Panc1 (cell line): ENCODE results near the gene SLC12A8. TPM values are rescaled to one million over a fixed set of nuclear protein-coding genes. Genes with fewer than 3 reads are reported as not detected.

Experiments used
- ATAC-seq: fragments of 200-7000 bp; cut with Tn5 transposase; 2 replicates; pipeline ENCODE4 v1.9.1; 2020; ENCODE audit warnings: mild to moderate bottlenecking, moderate library complexity
- BruUV-seq: library from RNA; stranded (reverse); fragments of 400-500 nt; replicated peaks from 2 replicates; lab custom pipeline; 2021; lab: Mats Ljungman, UMichigan
- CTCF ChIA-PET: fragments of 300-600 bp; sonication (Branson Sonifier 250); formaldehyde crosslinking; loops from one replicate; lab custom pipeline; 2022; ENCODE audit warnings: antibody characterized with exemption; lab: Charles Lee
- POLR2A ChIA-PET: fragments of 300-600 bp; sonication (Branson Sonifier 250); formaldehyde crosslinking; loops from one replicate; lab custom pipeline; 2022; ENCODE audit warnings: antibody characterized with exemption; lab: Charles Lee
- DNase-seq: peaks from one replicate; pipeline ENCODE4 v3.0.0-alpha.2; 2010; ENCODE audit warnings: low read depth, low spot score
- H3K27ac ChIP-seq: 2 replicates; pipeline ENCODE4 v1.5.1; 2011; ENCODE audit warnings: mild to moderate bottlenecking, low read length, inconsistent platforms
- H3K27me3 ChIP-seq: fragments of 200-500 bp; sonication (Bioruptor generic); 2 replicates; pipeline ENCODE4 v1.6.0; 2014; ENCODE audit warnings: low read length, inconsistent platforms; ENCODE audit not compliant: control insufficient read depth, insufficient read depth
- H3K36me3 ChIP-seq: fragments of 200-500 bp; sonication (Bioruptor generic); 2 replicates; pipeline ENCODE4 v1.5.1; 2014; ENCODE audit warnings: inconsistent platforms, mild to moderate bottlenecking, low read length, moderate library complexity; ENCODE audit not compliant: control insufficient read depth, insufficient read depth
- H3K4me1 ChIP-seq: 2 replicates; pipeline ENCODE4 v1.5.1; 2011; ENCODE audit warnings: inconsistent platforms, mild to moderate bottlenecking, low read length, moderate library complexity; ENCODE audit not compliant: control insufficient read depth, insufficient read depth
- H3K4me3 ChIP-seq, 2 experiments: 2 replicates each; pipeline ENCODE4 v1.5.1; 2011 to 2012; ENCODE audit warnings: low read depth in 2 of 2, low read length in 2 of 2, mild to moderate bottlenecking in 2 of 2, inconsistent platforms in 1 of 2, moderate library complexity in 1 of 2
- H3K9me3 ChIP-seq: fragments of 200-500 bp; sonication (Bioruptor generic); 2 replicates; pipeline ENCODE4 v1.5.1; 2014; ENCODE audit warnings: low read depth, mild to moderate bottlenecking, inconsistent platforms, low read length, moderate library complexity; ENCODE audit not compliant: control insufficient read depth, insufficient read depth
- CTCF ChIP-seq: fragments of 450-650 bp; IDR thresholded peaks from 2 replicates; pipeline ENCODE4 v1.5.1; 2017; ENCODE audit warnings: mild to moderate bottlenecking
- POLR2AphosphoS5 ChIP-seq: IDR thresholded peaks from 2 replicates; pipeline ENCODE4 v1.6.1; 2012; ENCODE audit warnings: mild to moderate bottlenecking, low read depth, low read length, moderate library complexity
- REST ChIP-seq, 2 experiments: IDR thresholded peaks; 2 replicates each; pipeline ENCODE4 v1.6.1; 2011 to 2012; ENCODE audit warnings: low read depth in 2 of 2, control low read depth in 1 of 2, low read length in 1 of 2, mild to moderate bottlenecking in 1 of 2, moderate library complexity in 1 of 2; ENCODE audit not compliant: insufficient read depth in 1 of 2
- SIN3A ChIP-seq: IDR thresholded peaks from 2 replicates; pipeline ENCODE4 v1.6.1; 2012; ENCODE audit warnings: low read depth, mild to moderate bottlenecking, low read length, moderate library complexity, borderline replicate concordance; ENCODE audit not compliant: insufficient read depth
- TCF7L2 ChIP-seq: IDR thresholded peaks from 2 replicates; pipeline ENCODE4 v1.6.1; 2011; ENCODE audit warnings: mild to moderate bottlenecking, low read depth, low read length, inconsistent platforms
- in situ Hi-C: cut with HindIII; loops from 2 replicates; pipeline ENCODE4 v1.10.0; 2016; ENCODE audit warnings: low sequenced_read_pairs, low pct_unique_long_range_greater_than_20kb
- intact Hi-C: fragments of 100-400 bp; cut with micrococcal nuclease; formaldehyde crosslinking; loops from one replicate; pipeline ENCODE4 v1.10.0; 2022; ENCODE audit not compliant: unreplicated experiment
- total RNA-seq: library from RNA; stranded (reverse); gene quantifications from one replicate; pipeline ENCODE4 v1.2.1, GENCODE V29; 2021; ENCODE audit not compliant: unreplicated experiment

Gene SLC12A8
- total RNA-seq, 1 experiment from 2014 or later = 7.0 TPM

GRCh38 chr3:125075738-125076137 is 136.8 kb downstream of the SLC12A8 start:
- DNase-seq (no peak), ATAC-seq (peak; percentile 65)
- Histone ChIP-seq H3K9me3 (no peaks in the 10 kb centered on the region), H3K4me3 (no peak overlapping the region), H3K27me3 (no peaks in the 10 kb centered on the region), H3K4me1 (0 out of 2 replicates have a peak, but pooled peaks cover 3% of the 10 kb centered on the region), H3K36me3 (no peaks in the 10 kb centered on the region), H3K27ac (peak overlapping the region; percentile 40)
- CTCF ChIA-PET = no interaction called here
- intact Hi-C loops = no loop called here
- in situ Hi-C loops = no loop called here
- TF ChIP-seq SIN3A = no peak
- no peak for TF ChIP-seq POLR2AphosphoS5
- TF ChIP-seq TCF7L2 = no peak
- no peak for TF ChIP-seq REST (IDR thresholded peaks at IDR 0.05; ENCODE audit: insufficient read depth in 1 of 2, low read depth in 2 of 2, low read length in 1 of 2)
- TF ChIP-seq CTCF = no peak
- POLR2A ChIA-PET = no interaction called here
- no TSS peak for BruUV-seq

- ATAC-seq = peak; percentile 27; the same call in 1 of the 2 replicates
- intact Hi-C loops (no loop called here), in situ Hi-C loops (no loop called here)
- POLR2A ChIA-PET = no interaction called here
- no peak for DNase-seq
- H3K27me3 ChIP-seq = no peaks in the 10 kb centered on the region
- no peaks in the 10 kb centered on the region for H3K9me3 ChIP-seq
- H3K27ac ChIP-seq = peak overlapping the region; percentile 11; the same call in 1 of the 2 replicates
- TF ChIP-seq REST (IDR thresholded peaks at IDR 0.05; ENCODE audit: insufficient read depth in 1 of 2, low read depth in 2 of 2, low read length in 1 of 2) (no peak), SIN3A (no peak), POLR2AphosphoS5 (no peak), CTCF (no peak), TCF7L2 (no peak)
- no TSS peak for BruUV-seq
- H3K4me3 ChIP-seq = no peak overlapping the region
- CTCF ChIA-PET = no interaction called here
- 0 out of 2 replicates have a peak, but pooled peaks cover 3% of the 10 kb centered on the region for H3K4me1 ChIP-seq
- H3K36me3 ChIP-seq = no peaks in the 10 kb centered on the region
Observed at GRCh38 chr3:125073390-125073905, 139.1 kb downstream of the SLC12A8 start.
